GM12878 (cell line): ENCODE results near the gene PEX16. TPM values are rescaled to one million over a fixed set of nuclear protein-coding genes. Genes with fewer than 3 reads are reported as not detected.

Source experiments
- ATAC-seq: fragments of 200-7000 bp; cut with Tn5 transposase; 3 replicates; pipeline ENCODE4 v1.9.1; 2020; ENCODE audit warnings: mild to moderate bottlenecking, moderate library complexity
- BruUV-seq: library from RNA; stranded (reverse); fragments of 400-500 nt; replicated peaks from 2 replicates; lab custom pipeline; 2021; lab: Mats Ljungman, UMichigan
- CTCF ChIA-PET: fragments of 300-600 bp; sonication (Branson Sonifier 250); formaldehyde crosslinking; extraction: SDS; loops from one replicate; lab custom pipeline; 2021; ENCODE audit warnings: inconsistent platforms; lab: Yijun Ruan, JAX
- POLR2A ChIA-PET: fragments of 350-600 bp; formaldehyde crosslinking; extraction: SDS; loops from one replicate; lab custom pipeline; 2021; ENCODE audit warnings: inconsistent platforms; lab: Charles Lee
- RAD21 ChIA-PET: fragments of 300-600 bp; sonication (Branson Sonifier 250); formaldehyde crosslinking; loops from one replicate; lab custom pipeline; 2023; ENCODE audit warnings: antibody characterized with exemption; ENCODE audit not compliant: unreplicated experiment; lab: Charles Lee
- SMC1A ChIA-PET: fragments of 300-600 bp; sonication (Branson Sonifier 250); formaldehyde crosslinking; loops from one replicate; lab custom pipeline; 2023; ENCODE audit not compliant: unreplicated experiment, uncharacterized antibody; lab: Charles Lee
- DNase-seq: peaks from one replicate; pipeline ENCODE4 v3.0.0-alpha.2; 2011; ENCODE audit warnings: low read depth, low spot score
- FAIRE-seq: peaks from 3 replicates; lab custom pipeline; 2011; peaks lifted over from hg19 to GRCh38; lab: Jason Lieb, UNC
- H2AFZ ChIP-seq: 2 replicates; pipeline ENCODE4 v1.6.0; 2011; ENCODE audit warnings: low read depth, low read length, control low read depth; ENCODE audit not compliant: control insufficient read depth
- H3K27ac ChIP-seq: 2 replicates; pipeline ENCODE4 v1.5.1; 2011; ENCODE audit warnings: control low read depth; ENCODE audit not compliant: control insufficient read depth, insufficient read depth
- H3K27me3 ChIP-seq, 2 experiments: replicated peaks in 1 of 2; 2 replicates each; pipeline versions ENCODE4 v1.6.0 to v1.6.1; 2011; ENCODE audit warnings: low read length in 1 of 2; ENCODE audit not compliant: control insufficient read depth in 2 of 2, insufficient read depth in 2 of 2
- H3K36me3 ChIP-seq, 2 experiments: 2 replicates each; pipeline ENCODE4 v1.5.1; 2011; ENCODE audit warnings: low read length in 1 of 2; ENCODE audit not compliant: control insufficient read depth in 2 of 2, insufficient read depth in 2 of 2
- H3K4me1 ChIP-seq: 2 replicates; pipeline ENCODE4 v1.6.1; 2011; ENCODE audit warnings: mild to moderate bottlenecking, low read length, moderate library complexity, mixed read lengths; ENCODE audit not compliant: control insufficient read depth, insufficient read depth
- H3K4me2 ChIP-seq: 2 replicates; pipeline ENCODE4 v1.6.0; 2011; ENCODE audit warnings: control low read depth; ENCODE audit not compliant: control insufficient read depth, insufficient read depth
- H3K4me3 ChIP-seq: fragments of 200-600 bp; sonication (generic); 2 replicates; pipeline ENCODE4 v1.5.1; 2016
- H3K79me2 ChIP-seq: 2 replicates; pipeline ENCODE4 v1.6.0; 2011; ENCODE audit warnings: low read length; ENCODE audit not compliant: control insufficient read depth, insufficient read depth
- H3K9ac ChIP-seq: 2 replicates; pipeline ENCODE4 v1.8.0; 2011; ENCODE audit warnings: low read length, control low read depth, mixed read lengths; ENCODE audit not compliant: control insufficient read depth, insufficient read depth
- H3K9me3 ChIP-seq: replicated peaks from 3 replicates; pipeline ENCODE4 v1.5.1; 2011; ENCODE audit warnings: mild to moderate bottlenecking, low read length; ENCODE audit not compliant: control insufficient read depth, insufficient read depth
- H4K20me1 ChIP-seq: 2 replicates; pipeline ENCODE4 v1.6.0; 2011; ENCODE audit not compliant: control insufficient read depth, insufficient read depth
- BHLHE40 ChIP-seq, 2 experiments: fragments of 450-650 bp in 1 of 2; IDR thresholded peaks; 2 replicates each; pipeline ENCODE4 v1.6.1; 2011 to 2017; ENCODE audit warnings: low read depth in 2 of 2, borderline replicate concordance in 1 of 2, improper control_type of control experiment in 1 of 2, low read length in 1 of 2, mild to moderate bottlenecking in 1 of 2
- EED ChIP-seq: sonication (generic); IDR thresholded peaks from 2 replicates; pipeline ENCODE4 v1.6.1; 2016; ENCODE audit warnings: antibody characterized with exemption, low read depth
- EGR1 ChIP-seq, 2 experiments: IDR thresholded peaks; 1 replicate in 1 of 2; 2 replicates in 1 of 2; pipeline ENCODE4 v1.6.1; 2011 to 2012; ENCODE audit warnings: low read depth in 2 of 2, low read length in 2 of 2, borderline replicate concordance in 1 of 2, mild to moderate bottlenecking in 1 of 2, moderate library complexity in 1 of 2
- ELK1 ChIP-seq: IDR thresholded peaks from 2 replicates; pipeline ENCODE4 v1.6.1; 2012; ENCODE audit warnings: low read depth, low read length, improper control_type of control experiment
- FOS ChIP-seq: IDR thresholded peaks from 3 replicates; pipeline ENCODE4 v1.6.1; 2011; ENCODE audit warnings: borderline replicate concordance; ENCODE audit not compliant: insufficient read length; ENCODE audit errors: extremely low read depth
- GABPA ChIP-seq: IDR thresholded peaks from 2 replicates; pipeline ENCODE4 v1.6.1; 2014; ENCODE audit warnings: antibody characterized with exemption, low read depth, mild to moderate bottlenecking, inconsistent platforms
- HDGF ChIP-seq: fragments of 450-650 bp; IDR thresholded peaks from 2 replicates; pipeline ENCODE4 v1.6.1; 2016; ENCODE audit warnings: antibody characterized with exemption
- KLF5 ChIP-seq: fragments of 450-650 bp; IDR thresholded peaks from 2 replicates; pipeline ENCODE4 v1.6.1; 2014; ENCODE audit warnings: mild to moderate bottlenecking; ENCODE audit not compliant: partially characterized antibody
- NFIC ChIP-seq: IDR thresholded peaks from 2 replicates; pipeline ENCODE4 v1.6.1; 2012; ENCODE audit warnings: low read depth, mild to moderate bottlenecking, inconsistent platforms, low read length, moderate library complexity
- NR2C2 ChIP-seq: IDR thresholded peaks from 2 replicates; pipeline ENCODE4 v1.6.1; 2011; ENCODE audit warnings: borderline replicate concordance, low read depth; ENCODE audit not compliant: control insufficient read depth, insufficient read length
- NRF1 ChIP-seq: conservative IDR thresholded peaks from 2 replicates; pipeline ENCODE4 v1.6.1; 2011; ENCODE audit warnings: mild to moderate bottlenecking, low read depth, low read length, improper control_type of control experiment
- PML ChIP-seq: IDR thresholded peaks from 2 replicates; pipeline ENCODE4 v1.6.1; 2012; ENCODE audit warnings: low read length, inconsistent platforms
- SIX5 ChIP-seq: IDR thresholded peaks from 2 replicates; pipeline ENCODE4 v1.6.1; 2011; ENCODE audit warnings: mild to moderate bottlenecking, low read depth, low read length, moderate library complexity; ENCODE audit not compliant: severe bottlenecking
- USF1 ChIP-seq: IDR thresholded peaks from 2 replicates; pipeline ENCODE4 v1.6.1; 2011; ENCODE audit warnings: borderline replicate concordance, low read depth, mild to moderate bottlenecking, moderate library complexity, mixed read lengths, low read length; ENCODE audit not compliant: insufficient read depth; ENCODE audit errors: extremely low read length
- WGBS: methylation state at CpG from one replicate; pipeline ENCODE4 v1.1.6; 2016; ENCODE audit warnings: low lambda C conversion rate; ENCODE audit not compliant: insufficient replicate concordance, insufficient coverage; ENCODE audit errors: missing lambda C conversion rate; 5-methylcytosine and 5-hydroxymethylcytosine counted together
- in situ Hi-C: fragments of 300-500 bp; cut with MboI; formaldehyde crosslinking; loops from 9 replicates; pipeline ENCODE4 v1.14.3; 2018; ENCODE audit warnings: mixed read lengths
- intact Hi-C: fragments of 100-400 bp; cut with micrococcal nuclease; formaldehyde crosslinking; loops from one replicate; pipeline ENCODE4 v1.14.2; 2022; ENCODE audit not compliant: unreplicated experiment
- polyA plus RNA-seq, 11 experiments: library from polyadenylated mRNA; depleted of rRNA in 4 of 11; unstranded in 6 of 11; stranded (reverse) in 5 of 11; fragments of >200 nt; fragmentation: Nextera tagmentation in 4 of 11; fragmentation: Illumina TruSeq in 1 of 11; extraction: Ambion mirVana in 4 of 11; extraction: Trizol in 1 of 11; gene quantifications; 1 replicate in 1 of 11; 2 replicates in 10 of 11; pipeline versions ENCODE4 v1.2.1 to v1.2.3, GENCODE V29; 2011 to 2016; ENCODE audit warnings: inconsistent platforms in 2 of 11, missing spikeins in 2 of 11, low read depth in 1 of 11
- total RNA-seq, 4 experiments: library from RNA; depleted of rRNA in 3 of 4; stranded (reverse); fragments of >200 nt in 3 of 4; fragmentation: Illumina TruSeq in 1 of 4; extraction: Trizol in 1 of 4; gene quantifications; 2 replicates each; pipeline versions ENCODE4 v1.2.1 to v1.2.3, GENCODE V29; 2013 to 2021

The PEX16 gene
- total and polyA plus RNA-seq, 10 of the 15 experiments (the other 5 are each of a cell fraction or from before 2014, with no cell fraction given) = 1.4 to 53.5 (median 27.6) TPM

- ChIA-PET RAD21 (no interaction called here), SMC1A (interaction anchor here (0.6 kb wide), 1 partner anchor 10 kb away, joined by 3 read pairs; no protein-coding TSS in a partner anchor), CTCF (interaction anchor here (0.8 kb wide), 1 partner anchor 10 kb away, joined by 3 read pairs; no protein-coding TSS in a partner anchor), POLR2A (interaction anchor here (1.1 kb wide), 1 partner anchor 10 kb away, joined by 8 read pairs; no protein-coding TSS in a partner anchor)
- ATAC-seq (no peak), DNase-seq (no peak), FAIRE-seq (no peak)
- WGBS = 20% methylated on average over 3 of the region's 3 CpGs
- H3K4me2 ChIP-seq = no peak overlapping the region
- in situ Hi-C loops = no loop called here
- H3K9ac ChIP-seq = no peak overlapping the region
- BruUV-seq = no TSS peak
- intact Hi-C loops = no loop called here
- no peak overlapping the region for H2AFZ ChIP-seq
- H3K79me2 ChIP-seq = no peaks in the 10 kb centered on the region
- H3K27ac ChIP-seq = no peak overlapping the region
- H4K20me1 ChIP-seq = no peaks in the 10 kb centered on the region
- peaks cover 6 to 18% of the 10 kb centered on the region in 2 experiments; a peak in 3 of 4 replicates for H3K27me3 ChIP-seq
- TF ChIP-seq EED (no peak), ELK1 (no peak), GABPA (no peak), NRF1 (no peak), BHLHE40 (IDR thresholded peaks at IDR 0.05; ENCODE audit: borderline replicate concordance in 1 of 2, low read depth in 2 of 2, low read length in 1 of 2) (no peak), KLF5 (no peak), NR2C2 (no peak), SIX5 (no peak), FOS (no peak), USF1 (no peak), EGR1 (IDR thresholded peaks at IDR 0.05; ENCODE audit: borderline replicate concordance in 1 of 2, low read depth in 2 of 2, low read length in 2 of 2) (no peak), NFIC (no peak), PML (no peak), HDGF (no peak)
- no peak overlapping the region for H3K4me3 ChIP-seq
- no peaks in the 10 kb centered on the region; the same call in 2 of the 3 replicates for H3K9me3 ChIP-seq
- H3K36me3 ChIP-seq = no peaks in the 10 kb centered on the region
- H3K4me1 ChIP-seq = peaks cover 13% of the 10 kb centered on the region
Measured at GRCh38 chr11:45925550-45925949, 7.9 kb upstream of the PEX16 start.
